Transverse colon (tissue), 3 donors: ENCODE measurements around the gene MRPL48.

Experiments
- POLR2A ChIP-seq: fragments of 450-650 bp; IDR thresholded peaks from one replicate; pipeline ENCODE4 v1.6.1; 2016; ENCODE audit warnings: antibody characterized with exemption, mild to moderate bottlenecking, moderate library complexity
- TF ChIP-seq, protein P1 (sequence below), 5 experiments: fragments of 200-600 bp in 3 of 5; fragments of 450-650 bp in 2 of 5; sonication (generic) in 3 of 5; IDR thresholded peaks; 1 replicate in 2 of 5; 2 replicates in 3 of 5; pipeline ENCODE4 v1.5.1; 2016 to 2017; ENCODE audit warnings: antibody characterized with exemption in 5 of 5, inconsistent platforms in 3 of 5, mild to moderate bottlenecking in 2 of 5, moderate library complexity in 1 of 5

DNA sequence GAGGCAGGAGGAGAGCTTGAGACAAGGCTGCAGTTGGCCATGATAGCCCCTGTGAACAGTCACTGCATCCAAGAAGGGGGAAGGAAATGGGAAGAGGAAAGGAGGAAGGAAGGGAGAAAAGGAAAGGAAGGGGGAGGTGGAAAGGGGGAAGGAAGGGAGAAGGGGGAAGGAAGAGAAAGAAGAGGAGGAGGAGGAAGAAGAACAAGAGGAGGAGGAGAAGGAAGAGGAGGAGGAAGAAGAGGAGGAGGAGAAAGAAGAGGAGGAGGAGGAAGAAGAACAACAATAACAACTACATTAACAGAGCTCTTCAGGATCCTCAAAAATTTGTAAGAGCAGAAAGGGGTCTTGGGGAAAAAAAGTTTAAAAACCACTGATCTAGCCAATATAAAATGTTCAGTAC, 32.0 kb upstream of the MRPL48 start:
- TF ChIP-seq POLR2A, result no peak
- TF ChIP-seq, protein P1, sequence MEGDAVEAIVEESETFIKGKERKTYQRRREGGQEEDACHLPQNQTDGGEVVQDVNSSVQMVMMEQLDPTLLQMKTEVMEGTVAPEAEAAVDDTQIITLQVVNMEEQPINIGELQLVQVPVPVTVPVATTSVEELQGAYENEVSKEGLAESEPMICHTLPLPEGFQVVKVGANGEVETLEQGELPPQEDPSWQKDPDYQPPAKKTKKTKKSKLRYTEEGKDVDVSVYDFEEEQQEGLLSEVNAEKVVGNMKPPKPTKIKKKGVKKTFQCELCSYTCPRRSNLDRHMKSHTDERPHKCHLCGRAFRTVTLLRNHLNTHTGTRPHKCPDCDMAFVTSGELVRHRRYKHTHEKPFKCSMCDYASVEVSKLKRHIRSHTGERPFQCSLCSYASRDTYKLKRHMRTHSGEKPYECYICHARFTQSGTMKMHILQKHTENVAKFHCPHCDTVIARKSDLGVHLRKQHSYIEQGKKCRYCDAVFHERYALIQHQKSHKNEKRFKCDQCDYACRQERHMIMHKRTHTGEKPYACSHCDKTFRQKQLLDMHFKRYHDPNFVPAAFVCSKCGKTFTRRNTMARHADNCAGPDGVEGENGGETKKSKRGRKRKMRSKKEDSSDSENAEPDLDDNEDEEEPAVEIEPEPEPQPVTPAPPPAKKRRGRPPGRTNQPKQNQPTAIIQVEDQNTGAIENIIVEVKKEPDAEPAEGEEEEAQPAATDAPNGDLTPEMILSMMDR (IDR thresholded peaks at IDR 0.05), result no peak
